Embryonic facial prominence (tissue), 1 donor: ENCODE results near the gene ERAL1.
"Not testable (repeated sequence)": the region's sequence is repeated elsewhere in the genome, so short reads cannot be mapped to it uniquely, and the experiment has no call there.

ENCODE experiments used
- DNase-seq: peaks from one replicate; pipeline ENCODE4 v3.0.0-alpha.2; 2016; ENCODE audit errors: extremely low spot score

The ERAL1 gene

GRCh38 chr17:28853295-28853694 is 1.5 kb upstream of the ERAL1 start:
- no peak for DNase-seq

GRCh38 chr17:28855336-28855679 is 492 bp downstream of the ERAL1 start:
- no peak for DNase-seq

- DNase-seq, result no peak
Observed at GRCh38 chr17:28856028-28856574, 1.3 kb downstream of the ERAL1 start.

GRCh38 chr17:28857905-28858800 is 3.3 kb downstream of the ERAL1 start:
- no peak for DNase-seq

- DNase-seq, result no peak
Observed at GRCh38 chr17:28858801-28859355, 4.1 kb downstream of the ERAL1 start.

- no peak for DNase-seq
Observed at GRCh38 chr17:28860363-28860808, 5.6 kb downstream of the ERAL1 start.

- no peak for DNase-seq
Observed at GRCh38 chr17:28861393-28862203, 6.8 kb downstream of the ERAL1 start.

- DNase-seq, result no peak
Observed at GRCh38 chr17:28862561-28862960, 7.7 kb downstream of the ERAL1 start.

- no peak for DNase-seq
Observed at GRCh38 chr17:28863953-28864352, 9.1 kb downstream of the ERAL1 start.

- no peak for DNase-seq
Observed at GRCh38 chr17:28864991-28865849, 10.4 kb downstream of the ERAL1 start.

GRCh38 chr17:28865946-28866752 is 11.3 kb downstream of the ERAL1 start:
- no peak for DNase-seq

- no peak for DNase-seq
Observed at GRCh38 chr17:28867276-28867675, 12.5 kb downstream of the ERAL1 start.

- no peak for DNase-seq
Observed at GRCh38 chr17:28871056-28871579, 16.3 kb downstream of the ERAL1 start.

- DNase-seq, result no peak
Observed at GRCh38 chr17:28873839-28874238, 19.0 kb downstream of the ERAL1 start.

- DNase-seq, result no peak
Observed at GRCh38 chr17:28874750-28875149, 19.9 kb downstream of the ERAL1 start.

GRCh38 chr17:28875848-28876550 is 21.2 kb downstream of the ERAL1 start:
- DNase-seq, result no peak

GRCh38 chr17:28877150-28877711 is 22.4 kb downstream of the ERAL1 start:
- DNase-seq, result not testable (repeated sequence)

GRCh38 chr17:28878158-28878910 is 23.5 kb downstream of the ERAL1 start:
- DNase-seq, result no peak
